Stimulated activated CD8-positive, alpha-beta memory T cell treated with anti-CD3 and anti-CD28 coated beads, Interleukin-4, amount 100 ng/mL, for 1 hour (primary cell): ENCODE data around the gene LINC01488.

ENCODE experiments used
- DNase-seq, 2 donors: peaks; one replicate each; pipeline ENCODE4 v3.0.0-alpha.2; 2020; ENCODE audit warnings: low read depth in 2 of 2, low spot score in 1 of 2

LINC01488 gene

GRCh38 chr11:69542314-69543168, 61.1 kb downstream of the LINC01488 start:
- no peak for DNase-seq
